Left cardiac atrium (tissue), 4 donors: Measurements from ENCODE around the gene TBC1D2. TPM values are rescaled to one million over a fixed set of nuclear protein-coding genes. Genes with fewer than 3 reads are reported as not detected.
"Not testable (repeated sequence)": the region's sequence is repeated elsewhere in the genome, so short reads cannot be mapped to it uniquely, and the experiment has no call there.

Experiments
- ATAC-seq, 2 donors: fragments of 200-7000 bp; cut with Tn5 transposase; one replicate each; pipeline ENCODE4 v1.9.1; 2020; ENCODE audit warnings: mild to moderate bottlenecking in 2 of 2, moderate library complexity in 2 of 2
- DNase-seq: peaks from one replicate; pipeline ENCODE4 v3.0.0-alpha.2; 2020
- intact Hi-C, 2 donors: fragments of 100-400 bp; cut with DNase I; formaldehyde crosslinking; loops; one replicate each; pipeline versions ENCODE4 v1.14.1 to v1.15.1; 2022 to 2023
- total RNA-seq, 2 donors: library from RNA; stranded (reverse); fragmentation: NEBNext Ultra II Directional; extraction: Animal tissue kit (Norgen Biotek cat#: 25700); gene quantifications; one replicate each; pipeline ENCODE4 v1.2.1, GENCODE V29; 2021
- donor health status: DM: no; HTN: yes; CAD: no.
- donor health status: DM: no; HTN: yes; CAD: no; lungs with severe emphysema.
- donor health status: DM: yes; HTN: yes; CAD: no.
- donor health status: Dilated cardiomyopathy.

The TBC1D2 gene
- total RNA-seq, 2 donors from 2014 or later, result 4.4 to 5.3 TPM

- intact Hi-C loops, result no loop called here
- no peak for ATAC-seq
- no peak for DNase-seq
Observed at GRCh38 chr9:98275159-98275558, 19.7 kb upstream of the TBC1D2 start.

GRCh38 chr9:98272083-98272482 is 16.6 kb upstream of the TBC1D2 start:
- intact Hi-C loops, result no loop called here
- DNase-seq (no peak), ATAC-seq (no peak)

GRCh38 chr9:98271479-98271878 is 16.0 kb upstream of the TBC1D2 start:
- ATAC-seq (no peak), DNase-seq (no peak)
- intact Hi-C loops, result no loop called here

- intact Hi-C loops, ATAC-seq, DNase-seq: not testable (repeated sequence)
Observed at GRCh38 chr9:98270284-98270683, 14.8 kb upstream of the TBC1D2 start.

- intact Hi-C loops, result loop anchor here (10.0 kb wide), 3 partner anchors 195 to 805 kb away; no protein-coding TSS in a partner anchor
- not testable (repeated sequence) for ATAC-seq, DNase-seq
Observed at GRCh38 chr9:98269652-98270051, 14.2 kb upstream of the TBC1D2 start.

- intact Hi-C loops, result loop anchor here (10.0 kb wide), 3 partner anchors 193 to 803 kb away; no protein-coding TSS in a partner anchor
- ATAC-seq, DNase-seq: not testable (repeated sequence)
Observed at GRCh38 chr9:98267556-98267955, 12.1 kb upstream of the TBC1D2 start.

- no peak for DNase-seq
- no peak for ATAC-seq
- intact Hi-C loops, result loop anchor here (5.0 to 10.0 kb wide), 4 partner anchors 187 to 800 kb away; no protein-coding TSS in a partner anchor
Observed at GRCh38 chr9:98264516-98264915, 9.1 kb upstream of the TBC1D2 start.

GRCh38 chr9:98263482-98264357 is 8.3 kb upstream of the TBC1D2 start:
- peak; percentile 78 for DNase-seq
- ATAC-seq, result peak; percentile 94 to 96
- intact Hi-C loops, result loop anchor here (2.0 to 10.0 kb wide), 6 partner anchors 59 to 799 kb away; no protein-coding TSS in a partner anchor

GRCh38 chr9:98263080-98263479 is 7.6 kb upstream of the TBC1D2 start:
- DNase-seq, result no peak
- ATAC-seq, result no peak
- intact Hi-C loops, result loop anchor here (2.0 to 10.0 kb wide), 6 partner anchors 58 to 798 kb away; no protein-coding TSS in a partner anchor

GRCh38 chr9:98262056-98262455 is 6.6 kb upstream of the TBC1D2 start:
- intact Hi-C loops, result loop anchor here (2.0 to 10.0 kb wide), 6 partner anchors 57 to 797 kb away; no protein-coding TSS in a partner anchor
- ATAC-seq (no peak), DNase-seq (no peak)

GRCh38 chr9:98260635-98261034 is 5.2 kb upstream of the TBC1D2 start:
- DNase-seq (no peak), ATAC-seq (no peak)
- intact Hi-C loops, result loop anchor here (5.0 to 10.0 kb wide), 4 partner anchors 183 to 796 kb away; no protein-coding TSS in a partner anchor

- intact Hi-C loops, result loop anchor here (5.0 to 10.0 kb wide), 6 partner anchors 182 to 795 kb away; partner anchors contain the start of genes ANP32B (in 1 of the 2) and TRMO (in 1 of the 2)
- DNase-seq (no peak), ATAC-seq (no peak)
Observed at GRCh38 chr9:98259791-98260190, 4.3 kb upstream of the TBC1D2 start.

GRCh38 chr9:98256756-98257155 is 1.3 kb upstream of the TBC1D2 start:
- ATAC-seq (no peak), DNase-seq (no peak)
- intact Hi-C loops, result loop anchor here (5.0 kb wide), 2 partner anchors 274 to 334 kb away; partner anchors contain the start of genes ANP32B (in 1 of the 2) and TRMO (in 1 of the 2)

GRCh38 chr9:98255061-98255577 is 330 bp downstream of the TBC1D2 start:
- ATAC-seq (peak; percentile 12 to 18), DNase-seq (no peak)
- intact Hi-C loops, result loop anchor here (5.0 kb wide), 2 partner anchors 273 to 333 kb away; partner anchors contain the start of genes ANP32B (in 1 of the 2) and TRMO (in 1 of the 2)

GRCh38 chr9:98254228-98255060 is 1.0 kb downstream of the TBC1D2 start:
- intact Hi-C loops, result loop anchor here (5.0 kb wide), 2 partner anchors 272 to 332 kb away; partner anchors contain the start of genes ANP32B (in 1 of the 2) and TRMO (in 1 of the 2)
- ATAC-seq, result no peak
- DNase-seq, result no peak

GRCh38 chr9:98253565-98253964 is 1.9 kb downstream of the TBC1D2 start:
- no peak for ATAC-seq
- intact Hi-C loops, result no loop called here

GRCh38 chr9:98251551-98251950 is 3.9 kb downstream of the TBC1D2 start:
- DNase-seq, result no peak
- ATAC-seq, result no peak
- intact Hi-C loops, result no loop called here

More at GRCh38 chr9:98253565-98253964, 1.9 kb downstream of the TBC1D2 start:
- no peak for DNase-seq

GRCh38 chr9:98249771-98250170 is 5.7 kb downstream of the TBC1D2 start:
- no peak for DNase-seq
- intact Hi-C loops, result no loop called here
- no peak for ATAC-seq
